CD4-positive, alpha-beta T cell treated with Interleukin-17A for 4 hours (primary cell): ENCODE measurements around the gene TRAF3.
A peak's percentile ranks its signal among the peaks of the same experiment; 100 is the strongest.

Experiments
- DNase-seq: peaks from one replicate; pipeline ENCODE4 v3.0.0-alpha.2; 2020; ENCODE audit warnings: mixed read lengths

Gene TRAF3

GRCh38 chr14:102911541-102911951 is 134.3 kb downstream of the TRAF3 start:
- no peak for DNase-seq

GRCh38 chr14:102911991-102912761 is 134.9 kb downstream of the TRAF3 start:
- DNase-seq: no peak

GRCh38 chr14:102913341-102914211 is 136.3 kb downstream of the TRAF3 start:
- no peak for DNase-seq

GRCh38 chr14:102914474-102915291 is 137.4 kb downstream of the TRAF3 start:
- DNase-seq: no peak

- no peak for DNase-seq
Measured at GRCh38 chr14:102915292-102916110, 138.3 kb downstream of the TRAF3 start.

DNA sequence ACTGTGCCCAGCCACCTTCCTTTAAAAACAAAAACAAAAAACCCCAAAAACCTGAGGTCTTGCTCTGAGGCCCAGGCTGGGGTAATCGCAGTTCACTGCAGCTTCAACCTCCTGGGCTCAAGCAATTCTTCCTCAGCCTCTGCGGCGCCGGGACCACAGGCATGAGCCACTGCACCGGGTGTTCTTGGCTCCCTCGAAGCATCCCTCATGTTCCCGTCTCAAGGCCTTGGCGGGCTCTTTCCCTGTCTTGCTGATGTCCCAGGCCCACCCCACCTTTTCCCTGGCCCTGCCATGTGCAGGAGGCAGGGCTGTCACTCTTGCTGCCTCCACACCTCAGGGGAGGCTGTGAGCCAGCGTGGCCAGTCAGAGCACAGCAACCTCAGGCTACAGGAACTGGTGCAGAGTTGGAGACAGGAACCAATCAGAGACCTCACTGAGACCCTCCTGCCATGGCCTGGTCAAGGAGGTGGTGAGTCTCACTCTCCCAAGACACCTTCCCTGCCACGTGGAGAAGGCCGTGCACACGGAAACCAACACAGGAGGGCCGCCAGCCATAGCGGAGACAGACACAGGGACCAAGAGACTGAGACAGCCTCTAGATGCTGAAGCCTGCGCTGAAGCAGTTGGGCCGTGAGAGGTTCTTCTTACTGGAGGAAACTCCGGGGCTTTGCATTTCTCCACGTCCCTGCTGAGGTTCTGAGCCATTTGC is 139.3 kb downstream of the TRAF3 start:
- no peak for DNase-seq

GRCh38 chr14:102917056-102917385 is 139.8 kb downstream of the TRAF3 start:
- no peak for DNase-seq

GRCh38 chr14:102917469-102918211 is 140.4 kb downstream of the TRAF3 start:
- DNase-seq: peak; percentile 74

DNA sequence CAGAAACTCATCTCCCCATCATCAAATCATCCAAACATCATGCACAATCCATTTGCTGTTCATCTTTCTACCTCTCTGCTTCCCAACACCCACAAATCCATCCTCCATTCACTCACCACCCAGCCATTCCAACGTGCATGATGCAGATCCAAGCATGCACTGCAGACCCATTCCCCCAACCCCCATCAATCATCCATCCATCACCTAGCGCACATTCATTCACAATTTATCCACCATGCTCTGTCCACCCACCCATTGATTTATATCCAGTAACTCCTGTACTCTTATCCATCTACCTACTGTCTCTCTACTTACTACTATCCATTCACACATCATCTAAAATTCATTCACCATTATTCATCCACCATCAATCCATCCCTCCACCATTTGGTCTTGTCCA is 141.2 kb downstream of the TRAF3 start:
- DNase-seq: no peak

- no peak for DNase-seq
Measured at GRCh38 chr14:102920273-102920997, 143.2 kb downstream of the TRAF3 start.

- DNase-seq: no peak
Measured at GRCh38 chr14:102920998-102921304, 143.7 kb downstream of the TRAF3 start.

- no peak for DNase-seq
Measured at GRCh38 chr14:102922490-102923200, 145.4 kb downstream of the TRAF3 start, which contains the start of gene AMN. Gene AMN (plus strand): TSS chr14:102922663. CDS start chr14:102922689, 26 bp downstream.

- no peak for DNase-seq
Measured at GRCh38 chr14:102923201-102923924, 146.1 kb downstream of the TRAF3 start.

GRCh38 chr14:102923925-102924486 is 146.8 kb downstream of the TRAF3 start:
- DNase-seq: no peak

DNA sequence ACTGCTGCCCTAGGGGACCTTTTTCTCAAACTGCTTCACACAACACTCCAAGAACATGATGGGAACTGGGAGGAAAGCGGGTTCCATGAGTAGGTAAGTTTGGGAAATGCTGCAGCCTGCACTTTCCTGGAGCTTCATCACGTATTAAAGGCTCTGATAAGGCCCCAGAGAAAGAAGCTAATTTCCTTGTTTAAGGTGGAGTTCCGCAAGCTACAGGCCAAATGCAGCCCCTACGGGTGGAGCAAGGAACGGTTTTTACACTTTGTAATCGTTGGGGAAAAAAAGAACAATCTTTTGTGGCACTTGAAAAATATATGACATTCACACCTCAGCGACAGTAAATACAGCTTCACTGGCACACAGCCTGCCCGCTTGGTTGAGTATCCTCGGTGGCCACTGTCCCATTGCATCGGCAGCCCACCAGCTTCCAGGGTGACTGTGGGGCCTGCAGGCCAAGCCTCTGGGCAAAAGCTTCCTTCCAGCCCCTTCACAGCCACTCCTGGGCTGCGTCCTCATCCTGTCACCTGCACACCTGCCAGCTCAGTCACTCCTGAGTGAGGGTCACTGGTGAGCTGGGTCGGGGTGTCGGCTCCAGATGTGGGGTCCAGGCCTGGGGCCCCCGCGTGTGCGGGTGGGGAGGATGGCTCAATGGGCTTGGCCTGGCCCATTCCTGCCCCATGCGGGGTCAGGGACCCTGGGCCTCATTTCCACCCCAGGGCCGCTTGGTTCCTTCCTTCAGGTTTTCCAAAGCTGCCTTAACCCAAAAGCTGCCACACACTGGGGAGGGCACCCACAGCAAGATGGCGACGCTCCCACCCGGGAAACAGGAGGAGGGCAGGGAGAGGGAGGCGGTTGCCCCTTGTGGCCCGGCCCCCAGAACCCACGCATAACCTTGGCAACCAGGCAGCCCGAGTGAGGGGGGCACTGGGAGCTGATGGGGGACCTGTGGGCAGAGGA is 147.7 kb downstream of the TRAF3 start:
- DNase-seq: no peak

DNA sequence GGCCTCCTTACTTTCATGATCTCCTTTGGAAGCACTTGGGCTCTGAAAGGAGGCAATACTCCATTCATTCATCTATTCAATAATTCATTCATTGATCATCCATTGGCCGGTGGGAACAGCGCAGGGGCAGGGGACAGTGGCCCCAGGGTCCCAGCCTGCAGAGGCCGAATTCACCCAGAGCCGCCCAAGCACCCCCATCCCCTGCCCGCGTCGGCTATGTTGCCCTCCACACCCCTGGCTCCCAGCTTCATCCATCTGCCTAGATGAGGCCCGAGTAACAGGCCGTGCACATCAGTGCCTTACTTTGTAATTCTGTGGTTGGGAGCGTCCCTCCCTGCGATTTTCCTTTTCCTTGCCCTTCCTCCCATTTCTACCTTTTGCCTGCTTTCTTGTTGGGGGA is 148.4 kb downstream of the TRAF3 start:
- no peak for DNase-seq

- DNase-seq: no peak
Measured at GRCh38 chr14:102926104-102926503, 148.9 kb downstream of the TRAF3 start.
